Fibroblast of gingiva (primary cell): Measurements from ENCODE around the gene LRIT2.
"Not testable (repeated sequence)": the region's sequence is repeated elsewhere in the genome, so short reads cannot be mapped to it uniquely, and the experiment has no call there.

Experiments used
- DNase-seq: peaks from one replicate; pipeline ENCODE4 v3.0.0-alpha.2; 2011; ENCODE audit warnings: low read depth

The LRIT2 gene

DNA sequence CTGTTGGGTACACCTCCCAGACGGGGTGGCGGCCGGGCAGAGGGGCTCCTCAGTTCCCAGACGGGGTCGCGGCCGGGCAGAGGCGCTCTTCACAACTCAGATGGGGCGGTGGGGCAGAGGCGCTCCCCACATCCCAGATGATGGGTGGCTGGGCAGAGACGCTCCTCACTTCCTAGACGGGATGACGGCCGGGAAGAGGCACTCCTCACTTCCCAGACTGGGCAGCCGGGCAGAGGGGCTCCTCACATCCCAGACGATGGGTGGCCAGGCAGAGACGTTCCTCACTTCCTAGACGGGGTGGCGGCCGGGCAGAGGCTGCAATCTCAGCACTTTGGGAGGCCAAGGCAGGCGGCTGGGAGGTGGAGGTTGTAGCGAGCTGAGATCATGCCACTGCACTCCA, 45.0 kb downstream of the LRIT2 start:
- DNase-seq: not testable (repeated sequence)

DNA sequence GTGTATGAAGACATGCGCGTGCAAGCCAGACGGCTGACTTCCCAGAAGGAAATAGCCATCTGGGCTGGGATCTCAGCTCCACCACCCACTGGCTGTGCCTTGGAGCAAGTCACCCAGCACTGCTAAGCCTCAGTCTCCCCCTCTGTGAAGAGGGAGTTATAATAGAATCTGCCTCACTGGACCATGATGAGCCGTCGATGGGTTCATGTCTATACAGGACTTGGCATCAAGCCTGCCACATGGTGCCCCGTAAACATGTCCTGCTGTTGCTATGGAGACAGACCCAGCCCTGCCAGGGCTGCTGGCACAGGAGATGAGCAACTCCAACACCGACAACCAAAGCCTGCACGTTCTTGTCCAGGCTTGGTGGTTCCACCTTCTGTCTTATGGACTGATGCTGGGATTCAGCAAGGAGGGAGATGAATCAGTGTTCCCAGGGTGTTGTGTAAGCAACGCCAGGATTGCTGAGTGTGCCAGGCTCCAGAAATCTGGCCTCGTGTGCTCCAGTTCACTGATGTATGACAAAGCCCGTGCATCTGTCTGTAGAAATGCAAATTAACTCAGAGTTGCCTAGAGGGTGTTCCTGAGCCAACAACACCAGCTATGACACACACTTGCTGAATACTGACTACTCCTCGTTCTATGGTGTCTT, 46.2 kb downstream of the LRIT2 start:
- DNase-seq: peak; percentile 77

DNA sequence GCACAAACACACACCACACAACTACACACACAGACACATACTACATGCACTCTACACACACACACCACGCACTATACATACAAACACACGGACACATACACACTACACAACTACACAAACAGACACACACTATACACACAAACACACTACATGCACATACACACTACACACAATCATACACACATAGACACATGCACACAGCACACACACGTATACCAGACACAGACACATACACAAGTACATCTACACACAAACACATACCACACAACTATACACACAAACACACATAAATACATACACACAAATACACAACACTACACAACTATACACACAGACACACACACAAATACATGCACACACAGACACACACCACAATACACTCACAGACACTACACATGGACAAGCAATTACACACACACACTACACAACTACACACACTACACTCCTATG, 47.2 kb downstream of the LRIT2 start:
- no peak for DNase-seq

DNA sequence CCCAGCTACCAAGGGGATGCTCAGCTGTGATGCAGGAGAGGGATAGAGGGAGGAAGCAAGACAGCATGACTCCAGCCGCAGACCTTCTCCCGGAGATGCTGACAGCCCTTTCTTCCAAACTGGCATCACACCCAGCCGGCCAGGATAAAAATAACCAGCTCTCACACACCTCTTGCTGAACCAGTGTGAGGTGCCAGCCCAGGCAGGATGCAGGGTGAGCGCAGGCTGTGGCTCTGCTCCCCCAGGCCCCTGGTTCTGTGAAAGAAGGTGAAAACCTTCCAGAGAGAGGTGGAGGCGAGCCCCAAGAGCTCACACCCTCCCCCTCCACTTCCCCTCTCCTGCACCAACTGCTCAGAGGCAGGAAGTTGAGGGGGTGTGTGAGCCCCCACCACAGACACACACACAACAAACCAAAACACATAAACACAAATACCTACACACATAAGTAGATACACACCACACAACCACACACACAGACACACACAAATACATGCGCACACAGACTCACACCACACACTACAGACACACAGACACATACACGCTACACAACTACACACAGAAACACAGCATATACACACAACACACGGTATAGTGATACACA, 47.7 kb downstream of the LRIT2 start:
- DNase-seq: no peak

DNA sequence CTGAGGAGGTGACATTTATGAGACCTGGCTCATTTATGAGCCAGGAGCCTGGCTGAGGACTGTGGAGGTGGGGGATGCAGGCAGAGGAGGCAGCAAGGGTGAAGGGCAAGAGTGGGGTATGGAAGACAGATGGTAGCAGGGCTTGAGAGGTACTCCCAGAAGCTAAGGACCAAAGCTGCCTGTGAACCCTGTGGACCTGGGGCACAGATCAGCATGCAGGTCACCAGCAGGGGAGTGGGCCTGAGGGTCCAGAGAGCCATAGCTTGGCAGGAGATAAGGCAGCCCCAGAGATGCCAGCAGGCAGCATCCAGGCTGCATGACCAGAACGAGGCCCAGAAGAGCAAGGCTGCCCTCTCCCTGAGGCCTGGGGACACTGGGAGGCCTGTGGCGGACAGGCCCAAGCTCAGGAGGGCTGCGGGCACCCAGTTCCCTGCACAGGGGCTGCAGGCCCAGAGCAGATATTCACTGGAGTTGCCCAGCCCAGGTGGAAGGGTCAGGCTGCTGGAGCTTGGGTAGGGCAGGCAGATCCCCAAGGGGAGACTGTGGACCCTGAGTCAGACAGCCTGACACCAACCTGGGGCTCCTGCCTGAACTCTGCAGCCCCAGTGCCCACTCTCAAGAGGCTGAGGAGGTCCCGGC, 48.4 kb downstream of the LRIT2 start:
- DNase-seq: no peak

DNA sequence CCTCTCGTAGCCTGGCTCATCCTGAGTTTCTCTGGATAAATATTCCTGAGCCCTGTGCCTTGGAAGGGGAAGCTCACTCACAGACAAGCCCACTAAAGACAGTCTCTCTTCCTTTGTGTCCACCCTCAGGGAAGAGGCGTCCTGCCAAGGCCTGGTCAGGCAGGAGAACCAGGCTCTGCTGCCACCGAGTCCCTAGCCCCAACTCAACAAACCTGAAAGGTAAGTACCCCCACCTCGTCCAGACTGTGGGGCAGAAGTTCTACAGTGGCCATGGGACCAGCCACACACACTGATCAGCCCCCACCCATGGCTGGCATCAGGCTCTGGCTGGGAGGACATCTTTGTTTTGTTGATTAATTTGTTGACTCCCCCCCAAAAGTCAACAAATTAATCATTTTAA, 49.0 kb downstream of the LRIT2 start:
- DNase-seq: no peak

DNA sequence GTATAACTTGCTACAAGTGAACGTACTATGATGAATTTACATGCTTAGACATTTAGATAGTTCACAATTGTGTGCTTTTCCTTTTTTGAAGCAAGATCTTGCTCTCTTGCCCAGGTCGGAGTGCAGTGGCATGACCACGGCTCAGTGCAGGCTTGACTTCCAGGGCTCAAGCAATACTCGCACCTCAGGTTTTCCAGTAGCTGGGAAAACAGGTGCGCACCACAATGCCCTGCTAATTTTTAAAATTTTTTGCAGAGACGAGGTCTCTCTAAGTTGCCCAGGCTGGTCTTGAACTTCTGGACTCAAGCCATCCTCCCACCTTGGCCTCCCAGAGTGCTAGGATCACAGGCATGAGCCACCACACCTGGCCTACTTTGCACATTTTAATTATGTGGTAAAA, 49.9 kb downstream of the LRIT2 start:
- no peak for DNase-seq

DNA sequence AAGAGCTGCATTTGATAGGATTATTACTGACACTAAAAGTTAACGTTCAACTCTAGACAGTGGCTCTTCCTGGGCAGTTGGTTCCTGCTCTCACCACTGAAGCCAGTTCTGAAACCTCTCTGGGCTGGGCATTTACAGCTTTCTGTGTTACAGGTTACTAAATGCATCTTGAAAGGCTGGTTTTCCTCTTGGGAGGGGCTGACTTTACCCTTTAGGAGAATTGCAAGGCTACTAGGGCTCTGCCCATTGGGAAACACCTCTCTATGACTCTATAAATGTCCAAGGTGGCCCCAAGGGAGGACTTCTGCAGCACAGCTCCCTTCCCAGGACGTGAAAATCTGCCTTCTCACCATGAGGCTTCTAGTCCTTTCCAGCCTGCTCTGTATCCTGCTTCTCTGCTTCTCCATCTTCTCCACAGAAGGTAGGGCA, 51.8 kb downstream of the LRIT2 start, which contains the start of gene GPR15LG:
Gene GPR15LG, plus strand, starts transcription at position 301 of the 429 bp plus-strand sequence. Its CDS starts 51 bp downstream, at position 352.
- DNase-seq: no peak

DNA sequence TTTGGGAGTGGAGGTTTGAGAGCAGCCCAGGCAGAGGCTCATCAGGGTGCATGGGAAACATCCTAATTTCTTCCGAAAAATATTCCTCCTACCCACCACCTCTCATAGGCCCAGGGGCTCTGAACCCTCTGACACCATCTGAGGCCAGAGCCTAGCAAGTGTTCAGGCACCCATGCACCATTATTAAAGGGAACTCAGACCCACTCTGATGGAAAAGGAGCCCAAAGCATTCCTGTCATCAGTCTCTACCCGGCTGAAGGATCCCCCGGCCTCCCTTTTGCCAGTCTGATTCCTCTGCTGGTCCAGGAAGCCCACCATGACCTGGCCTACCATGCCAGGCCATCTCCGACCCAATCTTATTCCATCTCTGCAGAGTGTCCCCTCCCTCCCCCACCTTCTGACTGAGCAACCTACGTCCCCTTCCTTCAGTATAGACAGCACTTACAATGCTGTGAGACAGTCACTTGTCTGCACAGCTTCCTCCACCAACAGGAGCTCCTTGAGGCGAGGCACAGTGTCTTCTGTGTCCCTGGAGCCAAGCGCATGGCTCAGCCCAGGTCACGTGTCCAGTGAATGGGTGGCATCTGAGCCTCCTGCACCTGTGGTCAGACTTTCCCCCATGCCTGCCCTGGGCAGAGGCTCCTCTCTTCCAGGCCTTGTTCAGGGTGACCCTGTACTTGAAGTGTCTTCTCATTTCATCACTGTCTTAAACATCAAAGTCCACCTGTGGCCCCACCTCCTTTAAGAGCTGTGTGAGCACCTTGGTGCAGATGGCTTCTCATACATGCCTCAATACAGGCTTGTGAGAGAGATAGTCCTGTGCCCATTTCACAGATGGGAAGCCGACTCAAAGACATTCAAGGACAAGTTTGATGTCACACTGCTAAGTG, 52.6 kb downstream of the LRIT2 start:
- no peak for DNase-seq

DNA sequence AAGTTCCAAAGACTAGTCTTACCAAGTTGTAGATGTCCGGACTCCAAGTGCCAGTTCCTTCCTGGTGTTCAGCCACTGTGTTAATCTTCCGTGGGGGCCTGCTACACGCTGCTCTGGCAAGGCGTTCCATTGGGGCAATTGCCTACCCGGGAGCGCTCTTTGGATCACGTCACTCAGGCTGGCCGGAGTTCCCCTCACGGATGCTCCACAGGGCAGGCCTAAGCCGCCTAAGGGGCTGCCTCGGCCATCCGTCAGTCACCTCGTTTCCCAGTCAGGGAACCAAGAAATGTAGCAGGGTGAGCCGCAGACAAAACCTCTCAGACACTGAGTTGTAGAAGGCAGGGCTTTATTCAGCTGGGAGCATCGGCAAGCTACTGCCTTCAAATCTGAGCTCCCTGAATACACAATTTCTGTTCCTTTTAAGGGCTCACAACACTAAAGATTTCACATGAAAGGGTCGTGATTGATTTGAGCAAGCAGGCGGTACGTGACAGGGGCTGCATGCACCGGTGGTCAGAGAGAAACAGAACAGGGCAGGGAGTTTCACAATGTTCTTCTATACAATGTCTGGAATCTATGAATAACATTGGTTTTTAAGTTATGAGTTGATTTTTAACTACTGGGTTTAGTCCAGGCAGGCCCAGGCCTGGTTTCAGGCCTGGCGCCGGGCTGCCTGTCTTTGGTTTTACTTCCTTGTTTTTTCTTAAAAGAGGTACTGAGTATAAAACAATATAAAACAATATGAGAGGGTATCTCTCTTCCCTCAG, 53.5 kb downstream of the LRIT2 start:
- DNase-seq: not testable (repeated sequence)

DNA sequence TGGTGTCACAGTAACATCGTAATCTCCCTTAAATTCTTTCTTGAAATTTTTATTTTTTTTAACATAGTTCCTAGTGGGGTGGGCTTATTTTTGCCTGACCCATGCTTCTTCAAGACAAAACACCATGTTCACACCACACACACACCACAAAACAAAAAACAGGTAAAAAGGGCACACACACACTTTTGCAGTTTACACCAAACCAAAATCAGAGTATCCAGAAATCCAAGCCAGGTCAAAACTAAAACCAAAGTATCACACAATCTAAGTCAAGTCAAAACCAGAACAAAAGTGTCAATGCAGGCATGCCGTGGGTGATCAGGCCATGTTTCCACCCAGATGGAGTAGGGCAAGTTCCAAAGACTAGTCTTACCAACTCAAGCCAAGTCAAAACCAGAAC, 54.1 kb downstream of the LRIT2 start:
- not testable (repeated sequence) for DNase-seq
